Cardiac muscle cell (in vitro differentiated cells and primary cell): Measurements from ENCODE around the gene LNPK. TPM values are rescaled to one million over a fixed set of nuclear protein-coding genes. Genes with fewer than 3 reads are reported as not detected.

Experiments
- DNase-seq, 2 donors: peaks; one replicate each; pipeline versions ENCODE4 v3.0.0 to v3.0.0-alpha.2; 2010 to 2017; ENCODE audit warnings: low read depth in 1 of 2, low spot score in 1 of 2
- H3K27ac ChIP-seq: fragments of 200-600 bp; sonication (generic); 2 replicates; pipeline ENCODE4 v1.5.1; 2016
- H3K27me3 ChIP-seq: fragments of 200-600 bp; sonication (generic); 2 replicates; pipeline ENCODE4 v1.6.0; 2016; ENCODE audit warnings: control low read depth
- H3K36me3 ChIP-seq: fragments of 200-600 bp; sonication (generic); 2 replicates; pipeline ENCODE4 v1.5.1; 2016; ENCODE audit warnings: control low read depth
- H3K4me1 ChIP-seq: fragments of 200-600 bp; sonication (generic); 2 replicates; pipeline ENCODE4 v1.8.1; 2017; ENCODE audit warnings: low read depth, mild to moderate bottlenecking, mixed run types
- H3K4me3 ChIP-seq: fragments of 200-600 bp; sonication (generic); 2 replicates; pipeline ENCODE4 v1.5.1; 2016; ENCODE audit warnings: mild to moderate bottlenecking
- H3K9me3 ChIP-seq: fragments of 200-600 bp; sonication (generic); 2 replicates; pipeline ENCODE4 v1.5.1; 2017; ENCODE audit warnings: low read depth, mild to moderate bottlenecking, control low read depth
- CTCF ChIP-seq: IDR thresholded peaks from 2 replicates; pipeline ENCODE4 v1.5.1; 2012; ENCODE audit warnings: low read depth, mild to moderate bottlenecking, low read length
- polyA plus RNA-seq: library from polyadenylated mRNA; unstranded; fragments of >200 nt; fragmentation: Nextera tagmentation; extraction: Ambion mirVana; gene quantifications from 2 replicates; pipeline ENCODE4 v1.2.1, GENCODE V29; 2016
- total RNA-seq: library from RNA; depleted of rRNA; stranded (reverse); fragments of >200 nt; gene quantifications from 2 replicates; pipeline ENCODE4 v1.2.3, GENCODE V29; 2016

The LNPK gene
- total and polyA plus RNA-seq, 2 experiments from 2014 or later = 34.5 to 35.0 TPM

- no peak for DNase-seq
- Histone ChIP-seq H3K4me3 (no peak overlapping the region), H3K27me3 (no peaks in the 10 kb centered on the region)
These were observed 66.5 kb downstream of the LNPK start for GRCh38 chr2:175935289-175936181.

GRCh38 chr2:175932675-175933074, 69.4 kb downstream of the LNPK start:
- H3K36me3 ChIP-seq = peaks cover 28% of the 10 kb centered on the region
- TF ChIP-seq CTCF = no peak
- no peaks in the 10 kb centered on the region for H3K27me3 ChIP-seq
- DNase-seq = no peak
- H3K9me3 ChIP-seq = no peaks in the 10 kb centered on the region
- H3K27ac ChIP-seq = no peak overlapping the region
- no peak overlapping the region for H3K4me3 ChIP-seq
- H3K4me1 ChIP-seq = no peaks in the 10 kb centered on the region

More at GRCh38 chr2:175935289-175936181, 66.5 kb downstream of the LNPK start:
- H3K4me1 ChIP-seq = no peaks in the 10 kb centered on the region
- no peaks in the 10 kb centered on the region for H3K9me3 ChIP-seq
- peaks cover 29% of the 10 kb centered on the region for H3K36me3 ChIP-seq
- H3K27ac ChIP-seq = no peak overlapping the region
- TF ChIP-seq CTCF = no peak

- Histone ChIP-seq H3K4me1 (no peaks in the 10 kb centered on the region), H3K36me3 (peaks cover 23% of the 10 kb centered on the region), H3K27ac (peak overlapping the region; percentile 5), H3K4me3 (no peak overlapping the region), H3K9me3 (no peaks in the 10 kb centered on the region), H3K27me3 (no peaks in the 10 kb centered on the region)
- DNase-seq = peak in 1 of 2 donors; percentile 36
- TF ChIP-seq CTCF = no peak
These were observed 70.3 kb downstream of the LNPK start for GRCh38 chr2:175931805-175932204.

GRCh38 chr2:175930504-175930903, 71.6 kb downstream of the LNPK start:
- peak in 1 of 2 donors; percentile 17 for DNase-seq
- no peak overlapping the region for H3K4me3 ChIP-seq
- no peaks in the 10 kb centered on the region for H3K9me3 ChIP-seq
- no peaks in the 10 kb centered on the region for H3K4me1 ChIP-seq
- peaks cover 20% of the 10 kb centered on the region for H3K36me3 ChIP-seq
- no peak for TF ChIP-seq CTCF
- peak overlapping the region; percentile 21 for H3K27ac ChIP-seq
- no peaks in the 10 kb centered on the region for H3K27me3 ChIP-seq

- Histone ChIP-seq H3K4me3 (no peak overlapping the region), H3K27ac (peak overlapping the region; percentile 41)
- TF ChIP-seq CTCF = no peak
These were observed 72.2 kb downstream of the LNPK start for GRCh38 chr2:175929850-175930249.

More at GRCh38 chr2:175929850-175930249, 72.2 kb downstream of the LNPK start:
- no peaks in the 10 kb centered on the region for H3K9me3 ChIP-seq
- H3K4me1 ChIP-seq = no peaks in the 10 kb centered on the region
- peaks cover 17% of the 10 kb centered on the region for H3K36me3 ChIP-seq
- DNase-seq = peak; percentile 3 to 6
- no peaks in the 10 kb centered on the region for H3K27me3 ChIP-seq
